ENCODE results near the gene KRTAP21-3. TPM values are rescaled to one million over a fixed set of nuclear protein-coding genes. Genes with fewer than 3 reads are reported as not detected.

Gene KRTAP21-3
- total RNA-seq, 1 experiment from 2014 or later: not detected

GRCh38 chr21:30714456-30714855 lies 4.1 kb downstream of the KRTAP21-3 start:
- RAD21 ChIA-PET (ENCODE audit: low non-redundant PET in 1 of 2, low total read pairs in 2 of 2, uncharacterized antibody in 2 of 2, unreplicated experiment in 2 of 2): no interaction called here
- H3K9ac ChIP-seq (ENCODE audit: low read length): no peak overlapping the region
- no peaks in the 10 kb centered on the region for H3K9me2 ChIP-seq (ENCODE audit: insufficient read depth)
- TF ChIP-seq TCF7L2 (IDR thresholded peaks at IDR 0.05; ENCODE audit: borderline replicate concordance, extremely low read depth, insufficient read depth, insufficient read length): no peak
- TF ChIP-seq JUND (IDR thresholded peaks at IDR 0.05): no peak
- TF ChIP-seq, protein P1, sequence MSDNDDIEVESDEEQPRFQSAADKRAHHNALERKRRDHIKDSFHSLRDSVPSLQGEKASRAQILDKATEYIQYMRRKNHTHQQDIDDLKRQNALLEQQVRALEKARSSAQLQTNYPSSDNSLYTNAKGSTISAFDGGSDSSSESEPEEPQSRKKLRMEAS (IDR thresholded peaks at IDR 0.05): no peak
- no peak overlapping the region for H3K4me2 ChIP-seq (ENCODE audit: low read length)
- H3K79me2 ChIP-seq (ENCODE audit: insufficient read depth, low read length): no peaks in the 10 kb centered on the region
- H2AFZ ChIP-seq (ENCODE audit: low read depth, low read length, poor library complexity, severe bottlenecking): no peak overlapping the region
- H3K4me3 ChIP-seq (replicated peaks in 1 of 2; ENCODE audit: low read depth in 1 of 2, low read length in 2 of 2): no peak overlapping the region
- H3K27me3 ChIP-seq (ENCODE audit: insufficient read depth, low read length): no peaks in the 10 kb centered on the region
- CTCF ChIA-PET: no interaction called here
- peaks cover 0 to 8% of the 10 kb centered on the region in 2 experiments; a peak in 2 of 4 replicates for H3K9me3 ChIP-seq (ENCODE audit: control insufficient read depth in 1 of 2, insufficient read depth in 1 of 2, low read depth in 1 of 2, low read length in 2 of 2)
- no peak overlapping the region for H3K27ac ChIP-seq (ENCODE audit: low read depth, low read length)
- intact Hi-C loops (cut with micrococcal nuclease): no loop called here
- no peaks in the 10 kb centered on the region for H3K36me3 ChIP-seq (ENCODE audit: control insufficient read depth in 1 of 2, insufficient read depth in 2 of 2, low read length in 2 of 2)
- DNase-seq (ENCODE audit: low read depth, low spot score) (no peak), ATAC-seq (no peak)
- BruUV-seq (replicated peaks): no TSS peak
- POLR2A ChIA-PET: no interaction called here
- no peaks in the 10 kb centered on the region for H4K20me1 ChIP-seq (ENCODE audit: insufficient read depth)
- H3K4me1 ChIP-seq (ENCODE audit: control insufficient read depth in 1 of 2, insufficient read depth in 2 of 2, low read length in 2 of 2): no peaks in the 10 kb centered on the region

- Histone ChIP-seq H3K79me2 (ENCODE audit: insufficient read depth, low read length) (no peaks in the 10 kb centered on the region), H3K27me3 (ENCODE audit: insufficient read depth, low read length) (no peaks in the 10 kb centered on the region), H3K9me3 (ENCODE audit: control insufficient read depth in 1 of 2, insufficient read depth in 1 of 2, low read depth in 1 of 2, low read length in 2 of 2) (peaks cover 0 to 11% of the 10 kb centered on the region in 2 experiments; a peak in 2 of 4 replicates), H3K4me2 (ENCODE audit: low read length) (no peak overlapping the region), H3K36me3 (ENCODE audit: control insufficient read depth in 1 of 2, insufficient read depth in 2 of 2, low read length in 2 of 2) (no peaks in the 10 kb centered on the region), H2AFZ (ENCODE audit: low read depth, low read length, poor library complexity, severe bottlenecking) (no peak overlapping the region), H3K27ac (ENCODE audit: low read depth, low read length) (no peak overlapping the region), H3K9me2 (ENCODE audit: insufficient read depth) (no peaks in the 10 kb centered on the region), H4K20me1 (ENCODE audit: insufficient read depth) (no peaks in the 10 kb centered on the region), H3K4me3 (replicated peaks in 1 of 2; ENCODE audit: low read depth in 1 of 2, low read length in 2 of 2) (no peak overlapping the region), H3K9ac (ENCODE audit: low read length) (no peak overlapping the region), H3K4me1 (ENCODE audit: control insufficient read depth in 1 of 2, insufficient read depth in 2 of 2, low read length in 2 of 2) (no peaks in the 10 kb centered on the region)
- CTCF ChIA-PET: no interaction called here
- POLR2A ChIA-PET: no interaction called here
- BruUV-seq (replicated peaks): no TSS peak
- intact Hi-C loops (cut with micrococcal nuclease): no loop called here
- no peak for ATAC-seq
- no peak for TF ChIP-seq POLR2AphosphoS5 (IDR thresholded peaks at IDR 0.05; ENCODE audit: low read depth, low read length)
- TF ChIP-seq CBX3 (IDR thresholded peaks at IDR 0.05; ENCODE audit: low read depth): no peak
- TF ChIP-seq EZH2 (IDR thresholded peaks at IDR 0.05): no peak
- TF ChIP-seq RAD21 (IDR thresholded peaks at IDR 0.05; ENCODE audit: low read depth): no peak
- no peak for DNase-seq (ENCODE audit: low read depth, low spot score)
- RAD21 ChIA-PET (ENCODE audit: low non-redundant PET in 1 of 2, low total read pairs in 2 of 2, uncharacterized antibody in 2 of 2, unreplicated experiment in 2 of 2): no interaction called here
These were observed 4.8 kb downstream of the KRTAP21-3 start for GRCh38 chr21:30713766-30714165.

Measured in HCT116 (cell line).